Stimulated activated naive B cell treated with anti-CD40 and anti-IgM and Interleukin-4, amounts not matched to agents 10 μg/mL and 1 μg/mL and 100 μg/mL, for 72 hours (primary cell): ENCODE data around the gene MYO5A.
"Not testable (repeated sequence)": the region's sequence is repeated elsewhere in the genome, so short reads cannot be mapped to it uniquely, and the experiment has no call there.

Experiments
- ATAC-seq, 2 donors: fragments of 150-1000 bp; cut with Tn5 transposase; replicated peaks; 2 replicates each; pipeline ENCODE4 v1.10.0; 2021; ENCODE audit warnings: moderate library complexity in 1 of 2
- DNase-seq: peaks from one replicate; pipeline ENCODE4 v3.0.0; 2021
- H3K27ac Mint-ChIP-seq: one replicate; pipeline ENCODE4 v1.8.0; 2022; ENCODE audit warnings: mild to moderate bottlenecking, mixed read lengths
- H3K27me3 Mint-ChIP-seq, 2 donors: one replicate each; pipeline ENCODE4 v1.8.0; 2022; ENCODE audit warnings: mixed read lengths in 2 of 2
- H3K36me3 Mint-ChIP-seq, 2 donors: one replicate each; pipeline ENCODE4 v1.8.0; 2022; ENCODE audit warnings: mixed read lengths in 2 of 2, mild to moderate bottlenecking in 1 of 2
- H3K4me1 Mint-ChIP-seq, 2 donors: one replicate each; pipeline ENCODE4 v1.8.0; 2022; ENCODE audit warnings: mixed read lengths in 2 of 2, mild to moderate bottlenecking in 1 of 2
- H3K4me3 Mint-ChIP-seq, 2 donors: one replicate each; pipeline ENCODE4 v1.8.0; 2022; ENCODE audit warnings: mild to moderate bottlenecking in 2 of 2, mixed read lengths in 2 of 2, moderate library complexity in 1 of 2
- H3K9me3 Mint-ChIP-seq, 2 donors: one replicate each; pipeline ENCODE4 v1.8.0; 2022; ENCODE audit warnings: mixed read lengths in 2 of 2, mild to moderate bottlenecking in 1 of 2

The MYO5A gene

GRCh38 chr15:52527196-52527910 is 1.3 kb downstream of the MYO5A start:
- DNase-seq (no peak), ATAC-seq (no peak)
- Mint-ChIP-seq H3K27me3 (peaks cover 0 to 2% of the 10 kb centered on the region in 2 donors), H3K4me1 (peaks cover 26 to 50% of the 10 kb centered on the region in 2 donors), H3K9me3 (no peaks in the 10 kb centered on the region), H3K27ac (no peak overlapping the region), H3K36me3 (peaks cover 0 to 2% of the 10 kb centered on the region in 2 donors), H3K4me3 (peak overlapping the region; percentile 91 to 92)

- H3K9me3 Mint-ChIP-seq = no peaks in the 10 kb centered on the region
- no peaks in the 10 kb centered on the region for H3K27me3 Mint-ChIP-seq
- no peak overlapping the region for H3K4me3 Mint-ChIP-seq
- DNase-seq = no peak
- H3K36me3 Mint-ChIP-seq = peaks cover 2 to 5% of the 10 kb centered on the region in 2 donors
- ATAC-seq = no peak
- H3K4me1 Mint-ChIP-seq = peaks cover 32 to 65% of the 10 kb centered on the region in 2 donors
- H3K27ac Mint-ChIP-seq = no peak overlapping the region
These were observed 4.2 kb downstream of the MYO5A start for GRCh38 chr15:52524223-52525136.

- Mint-ChIP-seq H3K27ac (no peak overlapping the region), H3K36me3 (peaks cover 2 to 5% of the 10 kb centered on the region in 2 donors), H3K4me1 (peaks cover 35 to 70% of the 10 kb centered on the region in 2 donors), H3K9me3 (no peaks in the 10 kb centered on the region), H3K27me3 (no peaks in the 10 kb centered on the region), H3K4me3 (no peak overlapping the region)
- ATAC-seq = no peak
- DNase-seq = no peak
These were observed 5.0 kb downstream of the MYO5A start for GRCh38 chr15:52523647-52524046.

GRCh38 chr15:52523192-52523591 is 5.5 kb downstream of the MYO5A start:
- Mint-ChIP-seq H3K4me3 (no peak overlapping the region), H3K4me1 (peaks cover 35 to 70% of the 10 kb centered on the region in 2 donors), H3K9me3 (no peaks in the 10 kb centered on the region), H3K27me3 (no peaks in the 10 kb centered on the region), H3K27ac (no peak overlapping the region), H3K36me3 (peaks cover 2 to 5% of the 10 kb centered on the region in 2 donors)
- DNase-seq = no peak
- ATAC-seq = no peak

- Mint-ChIP-seq H3K27ac (no peak overlapping the region), H3K27me3 (no peaks in the 10 kb centered on the region), H3K4me3 (no peak overlapping the region), H3K9me3 (no peaks in the 10 kb centered on the region), H3K36me3 (peaks cover 2 to 5% of the 10 kb centered on the region in 2 donors), H3K4me1 (peaks cover 28 to 57% of the 10 kb centered on the region in 2 donors)
- ATAC-seq = peak in 1 of 2 donors; percentile 60
- no peak for DNase-seq
These were observed 7.0 kb downstream of the MYO5A start for GRCh38 chr15:52521682-52522081.

- Mint-ChIP-seq H3K9me3 (no peaks in the 10 kb centered on the region), H3K36me3 (peaks cover 2 to 5% of the 10 kb centered on the region in 2 donors), H3K4me3 (no peak overlapping the region), H3K27ac (no peak overlapping the region), H3K4me1 (peaks cover 25 to 48% of the 10 kb centered on the region in 2 donors), H3K27me3 (no peaks in the 10 kb centered on the region)
- ATAC-seq (no peak), DNase-seq (no peak)
These were observed 8.3 kb downstream of the MYO5A start for GRCh38 chr15:52520421-52520820.

- ATAC-seq = no peak
- no peaks in the 10 kb centered on the region for H3K9me3 Mint-ChIP-seq
- no peak overlapping the region for H3K4me3 Mint-ChIP-seq
- peaks cover 22 to 40% of the 10 kb centered on the region in 2 donors for H3K4me1 Mint-ChIP-seq
- H3K27ac Mint-ChIP-seq = no peak overlapping the region
- peaks cover 2 to 5% of the 10 kb centered on the region in 2 donors for H3K36me3 Mint-ChIP-seq
- no peak for DNase-seq
- no peaks in the 10 kb centered on the region for H3K27me3 Mint-ChIP-seq
These were observed 10.0 kb downstream of the MYO5A start for GRCh38 chr15:52518487-52519371.

GRCh38 chr15:52517014-52517413 is 11.7 kb downstream of the MYO5A start:
- no peak for ATAC-seq
- H3K27ac Mint-ChIP-seq = no peak overlapping the region

GRCh38 chr15:52515343-52515742 is 13.3 kb downstream of the MYO5A start:
- Mint-ChIP-seq H3K27me3 (no peaks in the 10 kb centered on the region), H3K27ac (no peak overlapping the region)

More at GRCh38 chr15:52517014-52517413, 11.7 kb downstream of the MYO5A start:
- Mint-ChIP-seq H3K4me1 (peaks cover 11 to 26% of the 10 kb centered on the region in 2 donors), H3K27me3 (no peaks in the 10 kb centered on the region), H3K36me3 (peaks cover 0 to 2% of the 10 kb centered on the region in 2 donors), H3K9me3 (no peaks in the 10 kb centered on the region), H3K4me3 (no peak overlapping the region)
- DNase-seq = no peak

GRCh38 chr15:52514482-52514881 is 14.2 kb downstream of the MYO5A start:
- Mint-ChIP-seq H3K36me3 (no peaks in the 10 kb centered on the region), H3K4me1 (peaks cover 12 to 25% of the 10 kb centered on the region in 2 donors), H3K4me3 (no peak overlapping the region), H3K27me3 (no peaks in the 10 kb centered on the region), H3K9me3 (no peaks in the 10 kb centered on the region), H3K27ac (no peak overlapping the region)
- no peak for DNase-seq
- ATAC-seq = no peak

More at GRCh38 chr15:52515343-52515742, 13.3 kb downstream of the MYO5A start:
- DNase-seq (no peak), ATAC-seq (no peak)
- H3K4me1 Mint-ChIP-seq = peaks cover 11 to 19% of the 10 kb centered on the region in 2 donors
- no peaks in the 10 kb centered on the region for H3K9me3 Mint-ChIP-seq
- H3K36me3 Mint-ChIP-seq = no peaks in the 10 kb centered on the region
- no peak overlapping the region for H3K4me3 Mint-ChIP-seq

- H3K4me1 Mint-ChIP-seq = peaks cover 15 to 34% of the 10 kb centered on the region in 2 donors
- H3K9me3 Mint-ChIP-seq, H3K27ac Mint-ChIP-seq, H3K36me3 Mint-ChIP-seq, DNase-seq, H3K4me3 Mint-ChIP-seq, ATAC-seq, H3K27me3 Mint-ChIP-seq: not testable (repeated sequence)
These were observed 15.8 kb downstream of the MYO5A start for GRCh38 chr15:52512869-52513268.

- peaks cover 18 to 40% of the 10 kb centered on the region in 2 donors for H3K4me1 Mint-ChIP-seq
- no peak for ATAC-seq
- no peaks in the 10 kb centered on the region for H3K9me3 Mint-ChIP-seq
- H3K36me3 Mint-ChIP-seq = no peaks in the 10 kb centered on the region
- no peak overlapping the region for H3K27ac Mint-ChIP-seq
- no peak for DNase-seq
- no peak overlapping the region for H3K4me3 Mint-ChIP-seq
- H3K27me3 Mint-ChIP-seq = no peaks in the 10 kb centered on the region
These were observed 17.6 kb downstream of the MYO5A start for GRCh38 chr15:52511084-52511483.

- H3K36me3 Mint-ChIP-seq = no peaks in the 10 kb centered on the region
These were observed 19.0 kb downstream of the MYO5A start for GRCh38 chr15:52509500-52510245.

More at GRCh38 chr15:52509500-52510245, 19.0 kb downstream of the MYO5A start:
- ATAC-seq = no peak
- no peaks in the 10 kb centered on the region for H3K9me3 Mint-ChIP-seq
- H3K4me1 Mint-ChIP-seq = peaks cover 23 to 49% of the 10 kb centered on the region in 2 donors
- H3K27ac Mint-ChIP-seq = no peak overlapping the region
- no peak for DNase-seq
- H3K27me3 Mint-ChIP-seq = no peaks in the 10 kb centered on the region
- H3K4me3 Mint-ChIP-seq = no peak overlapping the region
